Measurements from ENCODE around the gene GDF11. TPM values are rescaled to one million over a fixed set of nuclear protein-coding genes. Genes with fewer than 3 reads are reported as not detected.

Gene GDF11
- total RNA-seq, 1 experiment from 2014 or later: 9.4 TPM

- no peak for TF ChIP-seq CTCF (conservative IDR thresholded peaks at IDR 0.05)
- TF ChIP-seq EZH2 (IDR thresholded peaks at IDR 0.05; ENCODE audit: low read depth): no peak
- H3K36me3 ChIP-seq (ENCODE audit: low read depth): peaks cover 11% of the 10 kb centered on the region; the same call in 1 of the 2 replicates
- peak; percentile 43 to 61 for DNase-seq
- peaks cover 41% of the 10 kb centered on the region; the same call in 1 of the 2 replicates for H3F3A ChIP-seq (ENCODE audit: insufficient read depth, low read depth)
- peak overlapping the region; percentile 84 for H2AFZ ChIP-seq
- H3K79me2 ChIP-seq (ENCODE audit: low read depth): peaks cover 21% of the 10 kb centered on the region
- H3K27ac ChIP-seq: peak overlapping the region; percentile 84
- no peaks in the 10 kb centered on the region for H3K9me2 ChIP-seq (ENCODE audit: insufficient read depth)
- peaks cover 30% of the 10 kb centered on the region for H3K4me1 ChIP-seq (replicated peaks; ENCODE audit: insufficient read depth)
- H3K27me3 ChIP-seq (ENCODE audit: insufficient read depth, low read depth): no peaks in the 10 kb centered on the region
- BruUV-seq (replicated peaks): no TSS peak
- H3K9me3 ChIP-seq (ENCODE audit: insufficient read depth, low read depth): no peaks in the 10 kb centered on the region
- H3K4me2 ChIP-seq: peak overlapping the region; percentile 83
- intact Hi-C loops (cut with micrococcal nuclease; ENCODE audit: unreplicated experiment): loop anchor here (10.0 kb wide), 1 partner anchor 734 kb away; no protein-coding TSS in a partner anchor
- ChIA-PET POLR2A (ENCODE audit: unreplicated experiment) (interaction anchor here (1.3 kb wide), 1 partner anchor 10 kb away, joined by 7 read pairs; no protein-coding TSS in a partner anchor), CTCF (no interaction called here)
- peaks cover 30% of the 10 kb centered on the region for H4K20me1 ChIP-seq (ENCODE audit: insufficient read depth)
- peak overlapping the region; percentile 100 for H3K4me3 ChIP-seq
These were observed 14.6 kb upstream of the GDF11 start for GRCh38 chr12:55728186-55728938.

- peaks cover 21% of the 10 kb centered on the region for H3K79me2 ChIP-seq (ENCODE audit: low read depth)
These were observed 13.7 kb upstream of the GDF11 start, which contains the start of gene CD63 for GRCh38 chr12:55728939-55729818. CD63 (minus strand) TSS chr12:55729009; CDS start chr12:55728341, 668 bp downstream.

More at GRCh38 chr12:55728939-55729818, 13.7 kb upstream of the GDF11 start, which contains the start of gene CD63:
- H3K36me3 ChIP-seq (ENCODE audit: low read depth): peaks cover 11% of the 10 kb centered on the region; the same call in 1 of the 2 replicates
- TF ChIP-seq EZH2 (IDR thresholded peaks at IDR 0.05; ENCODE audit: low read depth) (no peak), CTCF (conservative IDR thresholded peaks at IDR 0.05) (no peak; the same call in 1 of the 2 replicates)
- H3K9me2 ChIP-seq (ENCODE audit: insufficient read depth): no peaks in the 10 kb centered on the region
- ChIA-PET POLR2A (ENCODE audit: unreplicated experiment) (interaction anchor here (0.6 to 1.3 kb wide), 2 partner anchors 10 to 204 kb away, joined by 3 to 7 read pairs; no protein-coding TSS in a partner anchor), CTCF (interaction anchor here (0.6 to 1.5 kb wide), 5 partner anchors 8 to 1883 kb away, joined by 3 to 21 read pairs (median 5); no protein-coding TSS in a partner anchor)
- H3K9me3 ChIP-seq (ENCODE audit: insufficient read depth, low read depth): no peaks in the 10 kb centered on the region
- TSS peak; percentile 75 for BruUV-seq (replicated peaks)
- peak within 1 kb of the TSS; percentile 84 for H3K27ac ChIP-seq
- peak within 1 kb of the TSS; percentile 100 for H3K4me3 ChIP-seq
- H3K4me1 ChIP-seq (replicated peaks; ENCODE audit: insufficient read depth): peaks cover 22% of the 10 kb centered on the region
- peak within 1 kb of the TSS; percentile 83 for H3K4me2 ChIP-seq
- intact Hi-C loops (cut with micrococcal nuclease; ENCODE audit: unreplicated experiment): loop anchor here (10.0 kb wide), 1 partner anchor 734 kb away; no protein-coding TSS in a partner anchor
- H3K27me3 ChIP-seq (ENCODE audit: insufficient read depth, low read depth): no peaks in the 10 kb centered on the region
- H4K20me1 ChIP-seq (ENCODE audit: insufficient read depth): peaks cover 30% of the 10 kb centered on the region
- DNase-seq: peak; percentile 73 to 80
- peaks cover 34% of the 10 kb centered on the region; the same call in 1 of the 2 replicates for H3F3A ChIP-seq (ENCODE audit: insufficient read depth, low read depth)
- H2AFZ ChIP-seq: peak within 1 kb of the TSS; percentile 84

All from PC-9 (cell line).